ENCODE results near the gene CMTM7. TPM values are rescaled to one million over a fixed set of nuclear protein-coding genes. Genes with fewer than 3 reads are reported as not detected.
"Not testable (repeated sequence)": the region's sequence is repeated elsewhere in the genome, so short reads cannot be mapped to it uniquely, and the experiment has no call there.

Gene CMTM7
- total RNA-seq, 1 donor from 2014 or later = 11.8 TPM

- not testable (repeated sequence) for DNase-seq (ENCODE audit: low spot score); H3K9ac ChIP-seq; H3K36me3 Mint-ChIP-seq; H3K9me3 Mint-ChIP-seq; H3K4me3 Mint-ChIP-seq; H2AFZ ChIP-seq (replicated peaks); H3K9me3 ChIP-seq (ENCODE audit: low read depth); H3K27me3 Mint-ChIP-seq (ENCODE audit: insufficient read depth, low read depth); H3K36me3 ChIP-seq; H3K79me2 ChIP-seq (ENCODE audit: low read depth); H3K27ac Mint-ChIP-seq; H3K27ac ChIP-seq; H3K27me3 ChIP-seq
- TF ChIP-seq EZH2 (IDR thresholded peaks at IDR 0.05) = peak; percentile 14
- peak overlapping the region; percentile 37 for H3K4me3 ChIP-seq
- H3K4me1 ChIP-seq = peaks cover 41% of the 10 kb centered on the region
- peaks cover 17% of the 10 kb centered on the region for H3F3A ChIP-seq (ENCODE audit: low read depth)
- H4K20me1 ChIP-seq (ENCODE audit: low read depth) = peaks cover 19% of the 10 kb centered on the region
- peak overlapping the region; percentile 80 for H3K4me2 ChIP-seq
- peaks cover 17% of the 10 kb centered on the region for H3K4me1 Mint-ChIP-seq
Measured at GRCh38 chr3:32460817-32461496, 69.3 kb downstream of the CMTM7 start.

DNA sequence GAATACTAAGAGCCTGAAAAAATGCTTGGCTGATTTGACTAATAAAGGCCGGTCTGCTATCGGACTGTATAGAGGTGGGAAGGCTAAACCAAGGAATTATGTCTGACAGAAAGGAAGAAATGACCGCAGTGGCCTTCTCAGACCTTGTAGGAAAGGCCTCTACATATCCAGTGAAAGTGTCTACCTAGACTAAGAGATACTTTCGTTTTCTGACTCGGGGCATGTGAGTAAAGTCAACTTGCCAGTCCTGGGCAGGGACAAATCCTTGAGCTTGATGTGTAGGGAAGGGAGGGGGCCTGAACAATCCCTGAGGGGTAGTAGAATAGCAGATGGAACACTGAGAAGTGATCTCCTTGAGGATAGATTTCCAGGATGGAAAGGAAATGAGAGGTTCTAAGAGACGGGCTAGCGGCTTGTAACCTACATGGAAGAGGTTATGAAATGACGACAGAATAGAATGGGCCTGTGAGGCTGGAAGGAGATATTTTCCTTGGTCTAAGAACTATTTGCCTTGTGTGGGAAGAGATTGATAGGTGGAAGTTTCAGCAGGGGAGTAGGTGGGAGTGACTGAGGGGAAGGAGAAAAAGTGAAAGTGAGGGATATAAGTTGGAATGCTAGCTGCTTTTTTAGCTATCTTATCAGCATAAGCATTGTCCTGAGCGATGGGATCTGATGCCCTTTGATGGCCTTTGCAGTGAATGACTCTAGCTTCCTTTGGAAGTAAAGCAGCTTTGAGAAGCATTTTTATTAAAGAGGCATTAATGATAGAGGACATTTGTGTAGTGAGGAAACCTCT lies 70.7 kb downstream of the CMTM7 start:
- H3K27me3 ChIP-seq; DNase-seq (ENCODE audit: low spot score); H3K4me3 Mint-ChIP-seq; H3K27ac Mint-ChIP-seq; H3K9me3 Mint-ChIP-seq; H3K27ac ChIP-seq; H3K79me2 ChIP-seq (ENCODE audit: low read depth); H3K9ac ChIP-seq; H3K4me2 ChIP-seq; H3K36me3 ChIP-seq; H3K9me3 ChIP-seq (ENCODE audit: low read depth); H3K27me3 Mint-ChIP-seq (ENCODE audit: insufficient read depth, low read depth); H3K4me3 ChIP-seq; H2AFZ ChIP-seq (replicated peaks): not testable (repeated sequence)
- H4K20me1 ChIP-seq (ENCODE audit: low read depth) = peaks cover 19% of the 10 kb centered on the region
- H3K4me1 Mint-ChIP-seq = peaks cover 21% of the 10 kb centered on the region
- peaks cover 17% of the 10 kb centered on the region for H3F3A ChIP-seq (ENCODE audit: low read depth)
- H3K4me1 ChIP-seq = peaks cover 39% of the 10 kb centered on the region
- peaks cover 13% of the 10 kb centered on the region for H3K36me3 Mint-ChIP-seq

GRCh38 chr3:32463415-32463814 lies 71.8 kb downstream of the CMTM7 start:
- H3K9ac ChIP-seq; H3K4me3 Mint-ChIP-seq; H3K4me3 ChIP-seq; DNase-seq (ENCODE audit: low spot score); H3K36me3 ChIP-seq; H3K79me2 ChIP-seq (ENCODE audit: low read depth); H3K27ac Mint-ChIP-seq; H3K9me3 Mint-ChIP-seq; H3K4me2 ChIP-seq; H3K27ac ChIP-seq; H2AFZ ChIP-seq (replicated peaks); H3K27me3 ChIP-seq; H3K9me3 ChIP-seq (ENCODE audit: low read depth); H3K27me3 Mint-ChIP-seq (ENCODE audit: insufficient read depth, low read depth): not testable (repeated sequence)
- peaks cover 19% of the 10 kb centered on the region for H3K4me1 Mint-ChIP-seq
- Histone ChIP-seq H3F3A (ENCODE audit: low read depth) (peaks cover 17% of the 10 kb centered on the region), H3K4me1 (peaks cover 39% of the 10 kb centered on the region), H4K20me1 (ENCODE audit: low read depth) (peaks cover 19% of the 10 kb centered on the region)
- peaks cover 10% of the 10 kb centered on the region for H3K36me3 Mint-ChIP-seq

GRCh38 chr3:32464726-32465125 lies 73.1 kb downstream of the CMTM7 start:
- Mint-ChIP-seq H3K4me1 (peaks cover 21% of the 10 kb centered on the region), H3K36me3 (peaks cover 10% of the 10 kb centered on the region)
- H3K9ac ChIP-seq; H3K79me2 ChIP-seq (ENCODE audit: low read depth); H3K27me3 Mint-ChIP-seq (ENCODE audit: insufficient read depth, low read depth); H3K36me3 ChIP-seq; H3K4me3 ChIP-seq; H3K9me3 ChIP-seq (ENCODE audit: low read depth); DNase-seq (ENCODE audit: low spot score); H3K27me3 ChIP-seq; H2AFZ ChIP-seq (replicated peaks); H3K9me3 Mint-ChIP-seq; H3K27ac ChIP-seq; H3K27ac Mint-ChIP-seq; H3K4me2 ChIP-seq; H3K4me3 Mint-ChIP-seq: not testable (repeated sequence)
- peaks cover 12% of the 10 kb centered on the region for H3F3A ChIP-seq (ENCODE audit: low read depth)
- H3K4me1 ChIP-seq = peaks cover 34% of the 10 kb centered on the region
- peaks cover 15% of the 10 kb centered on the region for H4K20me1 ChIP-seq (ENCODE audit: low read depth)

DNA sequence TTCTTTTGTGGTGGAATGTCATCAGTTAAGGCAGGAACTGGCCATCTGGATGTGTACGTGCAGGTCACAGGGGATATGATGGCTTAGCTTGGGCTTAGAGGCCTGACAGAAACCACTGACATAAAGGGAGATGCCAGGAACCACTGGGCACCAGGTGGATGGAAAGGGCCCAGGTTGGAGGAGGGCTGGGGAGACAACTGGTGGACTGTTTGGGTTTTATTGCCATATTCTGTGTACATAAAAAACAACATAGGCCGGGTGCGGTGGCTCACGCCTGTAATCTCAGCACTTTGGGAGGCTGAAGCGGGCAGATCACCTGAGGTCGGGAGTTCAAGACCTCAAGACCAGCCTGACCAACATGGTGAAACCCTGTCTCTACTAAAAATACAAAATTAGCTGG lies 75.2 kb downstream of the CMTM7 start:
- not testable (repeated sequence) for H3F3A ChIP-seq (ENCODE audit: low read depth); H3K9ac ChIP-seq; DNase-seq (ENCODE audit: low spot score); H3K27ac ChIP-seq; H3K27me3 Mint-ChIP-seq (ENCODE audit: insufficient read depth, low read depth); H3K4me3 ChIP-seq; H3K36me3 ChIP-seq; H3K4me3 Mint-ChIP-seq; H3K27ac Mint-ChIP-seq; H3K9me3 Mint-ChIP-seq; H3K27me3 ChIP-seq; H3K9me3 ChIP-seq (ENCODE audit: low read depth); H3K4me2 ChIP-seq; H3K79me2 ChIP-seq (ENCODE audit: low read depth); H2AFZ ChIP-seq (replicated peaks); H4K20me1 ChIP-seq (ENCODE audit: low read depth)
- peaks cover 15% of the 10 kb centered on the region for H3K4me1 ChIP-seq
- H3K36me3 Mint-ChIP-seq = peaks cover 10% of the 10 kb centered on the region
- H3K4me1 Mint-ChIP-seq = peaks cover 26% of the 10 kb centered on the region

Measured in neural progenitor cell (in vitro differentiated cells).